GM12892 (cell line): ENCODE results near the gene MED13L.

Experiments used
- DNase-seq: peaks from one replicate; pipeline ENCODE4 v3.0.0; 2011; ENCODE audit not compliant: insufficient read length
- FAIRE-seq: peaks from 2 replicates; lab custom pipeline; 2011; peaks lifted over from hg19 to GRCh38; lab: Jason Lieb, UNC
- POLR2A ChIP-seq: IDR thresholded peaks from 2 replicates; pipeline ENCODE4 v1.6.1; 2011; ENCODE audit warnings: low read depth, low read length, control low read depth
- POLR2AphosphoS5 ChIP-seq: IDR thresholded peaks from 2 replicates; pipeline ENCODE4 v1.6.1; 2011; ENCODE audit warnings: low read depth, low read length, control low read depth
- TAF1 ChIP-seq: IDR thresholded peaks from 2 replicates; pipeline ENCODE4 v1.6.1; 2011; ENCODE audit warnings: low read depth, mild to moderate bottlenecking, control low read depth, low read length, borderline replicate concordance

Gene MED13L

DNA sequence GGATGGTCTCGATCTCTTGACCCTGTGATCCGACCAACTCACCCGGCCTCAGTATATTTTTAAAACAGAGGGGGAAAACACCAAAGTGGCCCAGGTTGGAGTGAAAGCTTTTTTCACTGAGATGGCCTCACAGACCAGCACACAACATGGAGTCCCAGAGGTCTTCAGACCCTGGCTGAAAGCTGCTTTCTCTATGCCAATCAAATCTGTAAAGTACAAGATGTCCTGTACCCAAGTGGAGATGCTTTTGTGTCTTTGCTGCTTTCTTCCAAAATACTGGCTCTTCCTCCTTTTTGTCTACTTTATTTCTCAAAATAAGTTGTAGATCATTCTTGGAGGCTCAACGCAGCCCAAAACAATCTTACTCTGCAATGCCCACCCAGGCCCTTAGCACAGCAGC lies 214.8 kb downstream of the MED13L start:
- TF ChIP-seq POLR2AphosphoS5 (no peak), POLR2A (no peak)
- DNase-seq (no peak), FAIRE-seq (no peak)

GRCh38 chr12:116060764-116061163 lies 216.7 kb downstream of the MED13L start:
- no peak for TF ChIP-seq POLR2A
- TF ChIP-seq TAF1, result no peak
- no peak for TF ChIP-seq POLR2AphosphoS5
- peak; percentile 42 for FAIRE-seq
- no peak for DNase-seq

DNA sequence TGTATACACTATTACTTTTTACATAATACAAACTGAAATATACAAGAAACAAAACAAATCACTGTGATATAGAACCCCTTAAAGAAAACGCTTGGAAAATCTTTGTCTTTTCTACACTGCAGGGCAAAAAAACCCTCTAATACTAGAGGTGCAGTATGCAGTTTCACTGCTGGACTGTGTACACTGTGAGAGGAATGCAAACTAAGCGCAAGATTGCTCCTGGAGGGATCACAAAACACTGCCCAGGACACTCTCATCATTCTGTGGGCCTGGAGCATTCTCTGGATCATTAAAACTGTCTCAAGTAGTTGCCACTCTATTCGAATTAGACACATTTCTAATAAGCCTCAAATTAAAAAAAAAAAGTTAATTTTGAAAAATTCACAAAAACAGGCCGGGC lies 217.6 kb downstream of the MED13L start:
- DNase-seq (no peak), FAIRE-seq (no peak)
- no peak for TF ChIP-seq POLR2AphosphoS5
- TF ChIP-seq POLR2A, result no peak
- no peak for TF ChIP-seq TAF1

DNA sequence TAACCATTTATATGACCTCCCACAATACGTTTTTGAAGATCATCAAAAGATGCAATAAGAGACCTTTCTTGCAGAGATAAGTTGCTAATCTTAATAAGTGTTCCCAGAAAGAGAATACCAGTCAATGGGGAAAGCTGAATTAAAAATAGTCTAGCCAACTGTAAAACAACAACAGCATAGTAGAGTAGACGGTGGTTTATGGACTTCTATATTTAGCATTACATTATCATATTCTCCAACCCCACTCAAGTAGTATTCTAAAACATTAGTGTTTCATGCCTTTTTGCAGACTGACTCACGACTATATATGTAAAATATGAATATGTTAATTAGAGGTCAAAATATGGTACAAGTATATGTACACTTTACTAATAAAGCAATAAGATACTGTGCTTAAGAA lies 218.9 kb downstream of the MED13L start:
- DNase-seq (no peak), FAIRE-seq (no peak)
- no peak for TF ChIP-seq POLR2A
- TF ChIP-seq TAF1, result no peak
- no peak for TF ChIP-seq POLR2AphosphoS5

DNA sequence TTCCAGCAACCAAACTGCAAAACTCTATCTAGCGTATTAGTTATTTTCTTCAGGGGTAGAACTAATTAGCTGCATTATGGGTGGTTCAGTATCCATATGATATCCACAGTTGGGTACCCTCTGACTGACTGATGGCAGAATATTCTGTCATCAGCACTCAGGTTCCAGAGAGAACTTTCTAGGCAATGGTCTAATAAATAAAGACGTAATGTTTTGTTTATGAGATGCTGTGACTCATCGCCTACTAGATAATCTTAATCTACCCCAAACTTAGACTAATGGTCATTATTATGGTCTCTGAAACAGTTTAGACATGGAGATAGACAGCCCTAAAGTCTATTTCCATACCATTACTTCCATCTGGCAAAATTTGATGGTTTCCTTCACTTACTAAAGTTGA lies 220.1 kb downstream of the MED13L start:
- FAIRE-seq (no peak), DNase-seq (no peak)
- no peak for TF ChIP-seq POLR2A
- no peak for TF ChIP-seq POLR2AphosphoS5
- no peak for TF ChIP-seq TAF1

DNA sequence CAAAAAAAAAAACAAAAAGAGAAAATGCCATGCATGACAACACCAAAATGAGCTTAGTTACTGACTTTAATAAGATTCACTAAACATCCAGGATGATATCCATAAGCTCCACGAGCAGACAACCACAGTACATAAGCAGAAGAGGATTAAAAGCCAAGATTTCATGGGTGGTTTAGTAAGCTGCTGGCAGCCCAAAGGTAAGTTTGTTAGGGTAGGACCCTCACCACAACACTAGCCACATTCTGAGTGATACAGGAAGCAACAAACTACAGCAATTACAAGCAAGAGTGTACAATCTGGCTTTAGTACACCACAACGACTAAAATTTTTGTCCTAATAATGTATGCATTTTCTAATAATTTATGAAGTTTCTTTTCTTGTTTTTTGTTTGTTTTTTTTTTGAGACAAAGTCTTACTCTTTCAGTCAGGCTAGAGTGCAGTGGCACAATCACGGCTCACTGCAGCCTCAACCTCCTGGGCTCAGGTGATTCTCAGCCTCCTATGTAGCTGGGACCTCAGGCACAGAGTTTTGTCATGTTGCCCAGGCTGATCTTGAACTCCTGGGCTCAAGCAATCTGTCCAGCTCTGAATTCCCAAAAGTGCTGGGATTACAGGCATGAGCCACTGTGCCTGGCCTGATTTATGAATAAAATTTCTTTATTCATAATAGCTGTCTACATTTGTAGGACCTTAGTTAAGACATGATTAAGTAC lies 221.4 kb downstream of the MED13L start:
- TF ChIP-seq POLR2A (no peak), TAF1 (no peak), POLR2AphosphoS5 (no peak)
- no peak for FAIRE-seq

DNA sequence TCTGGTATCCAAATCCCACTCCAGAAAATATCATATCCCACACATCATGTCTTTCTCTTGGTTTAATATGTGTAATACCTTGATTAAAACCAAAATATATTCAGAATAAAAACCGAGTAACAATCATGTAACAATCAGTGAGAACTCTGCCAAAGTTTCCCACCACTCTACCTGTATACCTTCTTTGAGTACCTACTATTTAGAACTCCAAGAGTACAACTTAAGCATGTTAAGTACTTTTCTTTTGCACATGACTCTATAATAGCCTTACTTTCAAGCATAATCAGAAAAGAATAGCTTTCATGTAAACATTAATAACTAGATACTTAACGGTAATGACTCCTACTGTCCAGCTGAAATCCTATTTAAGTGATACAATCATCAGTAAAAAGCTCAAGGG lies 223.2 kb downstream of the MED13L start:
- TF ChIP-seq TAF1 (no peak), POLR2A (no peak), POLR2AphosphoS5 (no peak)
- FAIRE-seq (no peak), DNase-seq (no peak)

More for the DNA sequence above, 221.4 kb downstream of the MED13L start:
- DNase-seq, result no peak

DNA sequence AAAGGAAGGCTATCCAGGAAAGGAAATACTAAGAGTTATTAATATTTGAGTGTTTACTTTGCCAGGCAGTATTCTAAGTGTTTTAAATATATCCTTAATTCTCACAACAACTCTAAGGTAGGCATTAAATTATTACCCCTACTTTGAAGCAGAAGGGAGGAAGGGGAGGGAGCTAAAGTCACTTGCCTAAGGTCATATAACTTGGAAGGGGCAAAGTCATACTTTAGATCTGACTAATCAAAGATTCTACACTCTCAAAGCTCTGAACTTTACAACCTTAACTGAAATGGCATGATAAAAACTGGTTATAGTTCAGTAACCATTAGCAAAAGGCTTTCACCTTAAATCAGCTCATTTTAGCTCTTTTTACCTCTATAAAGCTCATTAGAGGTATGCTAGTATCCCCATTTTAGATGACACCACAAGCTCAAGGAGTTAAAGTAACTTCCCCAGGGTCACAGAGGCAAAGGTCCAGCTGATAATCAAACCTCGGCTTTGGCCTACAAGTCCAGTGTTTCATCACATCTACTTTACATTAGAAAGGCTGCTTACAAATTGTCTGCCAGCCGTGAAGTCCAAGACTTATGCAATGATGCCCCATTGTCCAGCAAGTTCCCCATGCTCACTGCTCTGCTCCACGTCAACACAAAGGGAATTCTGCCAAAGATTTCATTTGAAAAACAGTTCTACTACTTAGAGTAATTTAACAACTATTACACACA lies 223.9 kb downstream of the MED13L start:
- DNase-seq (no peak), FAIRE-seq (peak; percentile 38)

DNA sequence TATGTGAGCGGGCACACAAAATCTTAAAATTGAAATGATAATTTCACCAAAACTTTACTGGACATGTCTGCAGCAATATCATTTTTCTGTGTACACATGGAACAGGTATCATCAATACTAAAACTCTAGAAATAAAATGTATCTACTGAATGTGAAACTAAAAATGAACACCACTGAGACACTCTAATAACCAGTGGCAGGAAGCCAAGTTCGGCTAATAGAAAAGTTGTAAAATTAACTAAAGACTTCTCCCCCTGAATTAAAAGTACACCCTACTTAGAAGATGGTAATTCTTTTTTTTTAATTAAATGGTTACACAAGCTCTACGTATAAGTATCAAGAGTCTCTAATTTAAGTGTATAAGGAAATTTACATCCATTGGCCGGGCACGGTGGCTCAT lies 227.2 kb downstream of the MED13L start:
- no peak for TF ChIP-seq POLR2A
- no peak for TF ChIP-seq TAF1
- FAIRE-seq (no peak), DNase-seq (no peak)

More for the DNA sequence above, 223.9 kb downstream of the MED13L start:
- TF ChIP-seq TAF1, result no peak
- no peak for TF ChIP-seq POLR2A
- TF ChIP-seq POLR2AphosphoS5, result no peak

DNA sequence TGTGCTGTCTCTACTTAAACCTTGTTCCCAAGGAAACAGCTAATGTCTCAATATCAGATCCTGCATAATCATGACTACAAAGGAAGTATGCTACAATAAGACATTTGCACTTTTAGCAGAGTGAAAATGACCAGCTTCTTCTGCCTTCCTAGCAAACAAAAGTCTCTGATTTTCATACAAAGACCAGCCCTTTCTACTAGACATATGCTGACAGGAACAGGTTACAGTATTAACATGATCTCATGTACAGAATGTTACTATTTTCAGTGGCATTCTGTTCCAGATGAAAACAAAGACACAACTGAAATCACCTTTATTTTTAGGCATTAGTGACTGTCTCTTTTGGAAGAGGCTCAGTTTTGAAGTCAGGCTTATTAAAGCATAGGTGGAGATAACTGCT lies 228.6 kb downstream of the MED13L start:
- TF ChIP-seq TAF1 (no peak), POLR2AphosphoS5 (no peak), POLR2A (no peak)
- FAIRE-seq, result no peak
- no peak for DNase-seq

DNA sequence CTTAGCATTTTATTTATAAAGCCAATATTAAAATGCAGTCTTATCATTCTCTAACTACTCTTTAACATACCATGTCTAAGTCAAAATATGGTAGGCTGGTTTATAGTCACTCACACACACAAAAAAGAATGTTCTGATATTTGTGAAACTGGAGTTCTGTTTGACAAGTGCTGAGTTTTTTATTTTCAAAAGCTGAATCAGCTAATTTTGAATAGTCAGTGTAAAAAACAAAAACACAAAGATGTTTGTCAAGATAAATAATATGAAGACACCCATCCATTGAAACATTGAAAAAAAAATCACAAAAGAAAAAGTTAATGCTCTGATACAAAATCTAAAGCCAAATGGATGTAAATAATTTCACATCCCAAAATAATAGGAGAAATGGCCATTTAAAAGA lies 231.5 kb downstream of the MED13L start:
- FAIRE-seq (no peak), DNase-seq (no peak)
- TF ChIP-seq TAF1, result no peak
- no peak for TF ChIP-seq POLR2AphosphoS5
- TF ChIP-seq POLR2A, result no peak

- DNase-seq, result no peak
- TF ChIP-seq POLR2A, result no peak
- no peak for TF ChIP-seq TAF1
- no peak for TF ChIP-seq POLR2AphosphoS5
- no peak for FAIRE-seq
Measured at GRCh38 chr12:116045150-116045549, 232.3 kb downstream of the MED13L start.

GRCh38 chr12:116043659-116044535 lies 233.6 kb downstream of the MED13L start:
- no peak for DNase-seq
- TF ChIP-seq POLR2A (no peak), POLR2AphosphoS5 (no peak), TAF1 (no peak)
- FAIRE-seq, result no peak
